Mesenchymal stem cell (in vitro differentiated cells and primary cell): Measurements from ENCODE around the gene CFAP97D1.

ENCODE experiments used
- DNase-seq: peaks from one replicate; pipeline ENCODE4 v3.0.0-alpha.2; 2013
- H2AFZ ChIP-seq: one replicate; pipeline ENCODE4 v1.6.1; 2013; ENCODE audit warnings: low read depth, mild to moderate bottlenecking, control low read depth, inconsistent platforms, low read length, moderate library complexity
- H2AK5ac ChIP-seq: 2 replicates; pipeline ENCODE4 v1.6.1; 2013; ENCODE audit warnings: low read length, moderate library complexity, mild to moderate bottlenecking, inconsistent platforms; ENCODE audit not compliant: severe bottlenecking
- H2BK120ac ChIP-seq: one replicate; pipeline ENCODE4 v1.6.1; 2013; ENCODE audit warnings: low read depth, mild to moderate bottlenecking, inconsistent platforms, low read length, moderate library complexity
- H2BK12ac ChIP-seq, 2 experiments: one replicate each; pipeline ENCODE4 v1.6.1; 2013; ENCODE audit warnings: inconsistent platforms in 2 of 2, low read length in 2 of 2, mild to moderate bottlenecking in 2 of 2, moderate library complexity in 2 of 2, control low read depth in 1 of 2
- H2BK15ac ChIP-seq: one replicate; pipeline ENCODE4 v1.6.1; 2013; ENCODE audit warnings: mild to moderate bottlenecking, low read depth, inconsistent platforms; ENCODE audit not compliant: poor library complexity, severe bottlenecking
- H2BK5ac ChIP-seq: 2 replicates; pipeline ENCODE4 v1.6.1; 2013; ENCODE audit warnings: low read depth, mild to moderate bottlenecking, low read length, control low read depth, inconsistent platforms; ENCODE audit not compliant: poor library complexity, severe bottlenecking
- H3K14ac ChIP-seq, 2 experiments: one replicate each; pipeline ENCODE4 v1.6.1; 2013; ENCODE audit warnings: inconsistent platforms in 2 of 2, low read length in 2 of 2, control low read depth in 1 of 2, mild to moderate bottlenecking in 1 of 2, moderate library complexity in 1 of 2
- H3K18ac ChIP-seq, 2 experiments: one replicate each; pipeline ENCODE4 v1.6.1; 2013; ENCODE audit warnings: inconsistent platforms in 2 of 2, low read length in 2 of 2, control low read depth in 1 of 2, low read depth in 1 of 2, mild to moderate bottlenecking in 1 of 2
- H3K23ac ChIP-seq, 2 experiments: one replicate each; pipeline ENCODE4 v1.6.1; 2013; ENCODE audit warnings: inconsistent platforms in 2 of 2, low read length in 2 of 2, mild to moderate bottlenecking in 2 of 2, moderate library complexity in 2 of 2, control low read depth in 1 of 2
- H3K27ac ChIP-seq: 2 replicates; pipeline ENCODE4 v1.5.1; 2013; ENCODE audit warnings: mild to moderate bottlenecking, moderate library complexity, low read length, control low read depth, inconsistent platforms; ENCODE audit not compliant: poor library complexity, severe bottlenecking
- H3K27me3 ChIP-seq, 2 experiments: 2 replicates each; pipeline versions ENCODE4 v1.6.1 to v1.7.0; 2013; ENCODE audit warnings: low read length in 2 of 2, mild to moderate bottlenecking in 2 of 2, moderate library complexity in 2 of 2, control low read depth in 1 of 2, inconsistent platforms in 1 of 2; ENCODE audit not compliant: control insufficient read depth in 1 of 2, insufficient read depth in 1 of 2
- H3K36me3 ChIP-seq, 2 experiments: 2 replicates each; pipeline versions ENCODE4 v1.6.1 to v1.7.0; 2013; ENCODE audit warnings: low read length in 2 of 2, control low read depth in 1 of 2, inconsistent platforms in 1 of 2, low read depth in 1 of 2, mild to moderate bottlenecking in 1 of 2; ENCODE audit not compliant: insufficient read depth in 2 of 2, control insufficient read depth in 1 of 2
- H3K4ac ChIP-seq, 2 experiments: one replicate each; pipeline ENCODE4 v1.6.1; 2013; ENCODE audit warnings: inconsistent platforms in 2 of 2, low read length in 2 of 2, mild to moderate bottlenecking in 2 of 2, moderate library complexity in 2 of 2, control low read depth in 1 of 2, low read depth in 1 of 2
- H3K4me1 ChIP-seq: 2 replicates; pipeline ENCODE4 v1.6.1; 2013; ENCODE audit warnings: low read depth, low read length, control low read depth; ENCODE audit not compliant: control insufficient read depth, insufficient read depth
- H3K4me2 ChIP-seq: 2 replicates; pipeline ENCODE4 v1.6.1; 2013; ENCODE audit warnings: low read length, mild to moderate bottlenecking, inconsistent platforms; ENCODE audit not compliant: poor library complexity, severe bottlenecking
- H3K4me3 ChIP-seq, 2 experiments: 2 replicates each; pipeline versions ENCODE4 v1.5.1 to v1.7.0; 2013; ENCODE audit warnings: low read length in 2 of 2, mild to moderate bottlenecking in 2 of 2, control low read depth in 1 of 2, low read depth in 1 of 2; ENCODE audit not compliant: insufficient read depth in 1 of 2
- H3K79me1 ChIP-seq: replicated peaks from 2 replicates; pipeline ENCODE4 v1.6.1; 2013; ENCODE audit warnings: mild to moderate bottlenecking, control low read depth, low read length, inconsistent platforms; ENCODE audit not compliant: poor library complexity, severe bottlenecking
- H3K9ac ChIP-seq: 2 replicates; pipeline ENCODE4 v1.7.0; 2013; ENCODE audit warnings: mild to moderate bottlenecking, low read length, moderate library complexity
- H3K9me3 ChIP-seq: 2 replicates; pipeline ENCODE4 v1.7.0; 2013; ENCODE audit warnings: mild to moderate bottlenecking, low read length; ENCODE audit not compliant: control insufficient read depth
- H4K8ac ChIP-seq: one replicate; pipeline ENCODE4 v1.6.1; 2013; ENCODE audit warnings: inconsistent platforms, mild to moderate bottlenecking, low read length, moderate library complexity
- H4K91ac ChIP-seq: one replicate; pipeline ENCODE4 v1.6.1; 2013; ENCODE audit warnings: mild to moderate bottlenecking, low read length, inconsistent platforms
- WGBS: methylation state at CpG from one replicate; pipeline ENCODE4 v1.1.7; 2013; ENCODE audit warnings: mixed read lengths; 5-methylcytosine and 5-hydroxymethylcytosine counted together

Gene CFAP97D1

GRCh38 chr17:43812396-43813265, 32.4 kb downstream of the CFAP97D1 start:
- no peak overlapping the region for H3K4ac ChIP-seq
- no peaks in the 10 kb centered on the region for H3K9me3 ChIP-seq
- no peak overlapping the region for H2BK15ac ChIP-seq
- WGBS: 95% methylated on average over 10 of the region's 10 CpGs
- no peak overlapping the region for H4K8ac ChIP-seq
- H3K79me1 ChIP-seq: no peaks in the 10 kb centered on the region
- H3K14ac ChIP-seq: no peak overlapping the region
- no peak overlapping the region for H3K27ac ChIP-seq
- DNase-seq: no peak
- H2BK12ac ChIP-seq: no peak overlapping the region
- no peak overlapping the region for H3K4me2 ChIP-seq
- no peak overlapping the region for H3K9ac ChIP-seq
- no peak overlapping the region for H2AFZ ChIP-seq
- no peaks in the 10 kb centered on the region for H3K27me3 ChIP-seq
- H3K4me1 ChIP-seq: peaks cover 16% of the 10 kb centered on the region
- H2BK5ac ChIP-seq: no peak overlapping the region
- H3K18ac ChIP-seq: no peak overlapping the region
- no peak overlapping the region for H3K4me3 ChIP-seq
- no peak overlapping the region for H2AK5ac ChIP-seq
- H2BK120ac ChIP-seq: no peak overlapping the region
- H3K23ac ChIP-seq: no peak overlapping the region
- no peak overlapping the region for H4K91ac ChIP-seq
- H3K36me3 ChIP-seq: peaks cover 33 to 85% of the 10 kb centered on the region in 2 experiments

GRCh38 chr17:43813386-43813785, 33.2 kb downstream of the CFAP97D1 start:
- Histone ChIP-seq H2BK15ac (no peak overlapping the region), H3K4ac (no peak overlapping the region), H3K27me3 (no peaks in the 10 kb centered on the region), H2AK5ac (no peak overlapping the region), H3K9me3 (no peaks in the 10 kb centered on the region), H3K4me3 (no peak overlapping the region), H3K4me2 (no peak overlapping the region), H3K79me1 (no peaks in the 10 kb centered on the region), H3K18ac (no peak overlapping the region), H2BK120ac (no peak overlapping the region), H3K27ac (no peak overlapping the region), H3K9ac (no peak overlapping the region), H2AFZ (no peak overlapping the region), H2BK5ac (no peak overlapping the region), H3K4me1 (peaks cover 16% of the 10 kb centered on the region), H3K23ac (peak overlapping the region in 1 of 2 experiments; percentile 9), H3K36me3 (peaks cover 40 to 86% of the 10 kb centered on the region in 2 experiments), H4K91ac (no peak overlapping the region), H3K14ac (no peak overlapping the region), H2BK12ac (peak overlapping the region in 1 of 2 experiments; percentile 6), H4K8ac (no peak overlapping the region)
- DNase-seq: no peak
- WGBS: 90% methylated on average over 3 of the region's 3 CpGs

GRCh38 chr17:43814026-43814425, 33.8 kb downstream of the CFAP97D1 start:
- Histone ChIP-seq H2BK15ac (no peak overlapping the region), H3K9me3 (no peaks in the 10 kb centered on the region), H3K9ac (no peak overlapping the region), H2BK12ac (no peak overlapping the region), H3K18ac (no peak overlapping the region), H3K4ac (no peak overlapping the region), H3K4me3 (no peak overlapping the region), H3K79me1 (peaks cover 2% of the 10 kb centered on the region), H2AFZ (no peak overlapping the region), H2BK120ac (peak overlapping the region; percentile 11), H3K4me2 (no peak overlapping the region), H2BK5ac (no peak overlapping the region), H4K8ac (no peak overlapping the region), H3K14ac (no peak overlapping the region), H3K36me3 (peaks cover 40 to 84% of the 10 kb centered on the region in 2 experiments), H3K23ac (no peak overlapping the region), H3K27ac (no peak overlapping the region), H3K27me3 (no peaks in the 10 kb centered on the region), H3K4me1 (peaks cover 16% of the 10 kb centered on the region), H4K91ac (no peak overlapping the region), H2AK5ac (peak overlapping the region; percentile 20)
- DNase-seq: no peak
- WGBS: 93% methylated on average over 12 of the region's 12 CpGs

DNA sequence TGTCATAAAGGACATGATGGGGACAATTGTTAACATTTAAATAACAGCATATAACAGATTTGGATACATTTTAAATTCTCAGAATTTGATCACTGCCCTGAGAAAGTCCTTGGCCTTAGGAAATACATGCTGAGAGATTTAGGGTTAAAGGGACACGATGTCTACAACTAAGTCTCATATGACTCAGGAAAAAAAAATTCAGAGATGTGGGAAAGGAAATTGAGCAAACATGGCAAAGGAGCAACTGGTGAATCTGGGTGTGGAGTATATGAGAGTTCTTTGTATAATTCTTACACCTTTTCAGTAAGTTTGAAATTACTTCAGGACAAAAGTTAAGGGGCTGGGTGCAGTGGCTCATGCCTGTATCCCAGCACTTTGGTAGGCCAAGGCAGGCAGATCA, 34.5 kb downstream of the CFAP97D1 start:
- no peak overlapping the region for H4K8ac ChIP-seq
- WGBS: 3% methylated on average over 1 of the region's 1 CpG
- no peak overlapping the region for H3K4ac ChIP-seq
- no peaks in the 10 kb centered on the region for H3K9me3 ChIP-seq
- H2AK5ac ChIP-seq: no peak overlapping the region
- no peak overlapping the region for H3K4me2 ChIP-seq
- no peak overlapping the region for H2BK12ac ChIP-seq
- no peak overlapping the region for H3K18ac ChIP-seq
- peaks cover 40 to 85% of the 10 kb centered on the region in 2 experiments for H3K36me3 ChIP-seq
- no peak overlapping the region for H2BK15ac ChIP-seq
- H2BK5ac ChIP-seq: no peak overlapping the region
- no peak overlapping the region for H3K9ac ChIP-seq
- no peak overlapping the region for H4K91ac ChIP-seq
- H3K27me3 ChIP-seq: no peaks in the 10 kb centered on the region
- H2BK120ac ChIP-seq: no peak overlapping the region
- peak; percentile 80 for DNase-seq
- no peak overlapping the region for H3K14ac ChIP-seq
- H2AFZ ChIP-seq: no peak overlapping the region
- H3K27ac ChIP-seq: no peak overlapping the region
- H3K23ac ChIP-seq: no peak overlapping the region
- H3K4me1 ChIP-seq: peaks cover 16% of the 10 kb centered on the region
- H3K79me1 ChIP-seq: peaks cover 3% of the 10 kb centered on the region
- H3K4me3 ChIP-seq: no peak overlapping the region
